CD4-positive, alpha-beta T cell (primary cell): ENCODE results near the gene OPCML. TPM values are rescaled to one million over a fixed set of nuclear protein-coding genes. Genes with fewer than 3 reads are reported as not detected.

Source experiments
- ATAC-seq: fragments of 200-7000 bp; cut with Tn5 transposase; one replicate; pipeline ENCODE4 v1.10.0; 2022; ENCODE audit warnings: mild to moderate bottlenecking; ENCODE audit not compliant: poor library complexity
- CTCF ChIA-PET: fragments of 350-600 bp; sonication (Branson Sonifier 250); formaldehyde crosslinking; loops from one replicate; lab custom pipeline; 2021; ENCODE audit warnings: antibody characterized with exemption, inconsistent platforms; lab: Charles Lee
- POLR2A ChIA-PET: fragments of 350-600 bp; sonication (Branson Sonifier 250); formaldehyde crosslinking; loops from one replicate; lab custom pipeline; 2021; ENCODE audit warnings: antibody characterized with exemption, inconsistent platforms; lab: Charles Lee
- DNase-seq, 14 experiments: peaks; one replicate each; pipeline ENCODE4 v3.0.0-alpha.2; 2013 to 2020; ENCODE audit warnings: mixed read lengths in 2 of 14
- H3K27ac ChIP-seq, 2 donors: one replicate each; pipeline versions ENCODE4 v1.5.1 to v1.7.0; 2013; ENCODE audit warnings: low read length in 2 of 2, low read depth in 1 of 2, mild to moderate bottlenecking in 1 of 2
- H3K27me3 ChIP-seq, 2 experiments: 1 replicate in 1 of 2; 2 replicates in 1 of 2; pipeline versions ENCODE4 v1.6.1 to v1.7.0; 2013; ENCODE audit warnings: low read length in 2 of 2, control low read depth in 1 of 2, mild to moderate bottlenecking in 1 of 2, moderate library complexity in 1 of 2; ENCODE audit not compliant: insufficient read depth in 2 of 2, control insufficient read depth in 1 of 2
- H3K36me3 ChIP-seq: one replicate; pipeline ENCODE4 v1.6.1; 2013; ENCODE audit warnings: low read length, control low read depth; ENCODE audit not compliant: insufficient read depth
- H3K4me1 ChIP-seq: one replicate; pipeline ENCODE4 v1.6.1; 2013; ENCODE audit warnings: low read length, control low read depth; ENCODE audit not compliant: insufficient read depth
- H3K4me3 ChIP-seq: one replicate; pipeline ENCODE4 v1.5.1; 2013; ENCODE audit warnings: mild to moderate bottlenecking, low read length, moderate library complexity
- H3K9me3 ChIP-seq, 2 experiments: 1 replicate in 1 of 2; 2 replicates in 1 of 2; pipeline versions ENCODE4 v1.6.1 to v1.7.0; 2013; ENCODE audit warnings: low read length in 2 of 2, mild to moderate bottlenecking in 2 of 2, control low read depth in 1 of 2, moderate library complexity in 1 of 2; ENCODE audit not compliant: control insufficient read depth in 1 of 2, insufficient read depth in 1 of 2
- H3K27ac Mint-ChIP-seq: one replicate; pipeline ENCODE4 v1.8.0; 2020; ENCODE audit warnings: mixed read lengths
- H3K27me3 Mint-ChIP-seq: one replicate; pipeline ENCODE4 v1.8.0; 2021; ENCODE audit warnings: mixed read lengths
- H3K36me3 Mint-ChIP-seq: one replicate; pipeline ENCODE4 v1.8.0; 2021; ENCODE audit warnings: low read depth, mixed read lengths
- H3K4me1 Mint-ChIP-seq: one replicate; pipeline ENCODE4 v1.8.0; 2021; ENCODE audit warnings: low read depth, mixed read lengths
- H3K4me3 Mint-ChIP-seq: one replicate; pipeline ENCODE4 v1.8.0; 2020; ENCODE audit warnings: mild to moderate bottlenecking, mixed read lengths
- H3K9me3 Mint-ChIP-seq: one replicate; pipeline ENCODE4 v1.8.0; 2020; ENCODE audit warnings: mixed read lengths
- CTCF ChIP-seq: fragments of 200-600 bp; IDR thresholded peaks from one replicate; pipeline ENCODE4 v1.8.0; 2022; ENCODE audit warnings: antibody characterized with exemption, mild to moderate bottlenecking
- intact Hi-C, 2 experiments: fragments of 100-400 bp; cut with DNase I in 1 of 2; cut with micrococcal nuclease in 1 of 2; formaldehyde crosslinking; loops; one replicate each; pipeline versions ENCODE4 v1.15.1 to v1.9.0; 2023 to 2025; cut with DNase I, micrococcal nuclease
- total RNA-seq, 174 experiments: library from RNA in 2 of 174; stranded (reverse) in 2 of 174; gene quantifications; one replicate each; pipeline ENCODE4 v1.2.3 and lab custom pipeline; 2021 to 2026

OPCML gene
- total RNA-seq, 2 experiments from 2014 or later: not detected

GRCh38 chr11:133506551-133507094 lies 25.7 kb downstream of the OPCML start:
- Histone ChIP-seq H3K27ac (no peak overlapping the region), H3K4me1 (no peaks in the 10 kb centered on the region), H3K4me3 (no peak overlapping the region), H3K9me3 (peaks cover 0 to 13% of the 10 kb centered on the region in 2 experiments), H3K36me3 (no peaks in the 10 kb centered on the region), H3K27me3 (no peaks in the 10 kb centered on the region)
- H3K27ac Mint-ChIP-seq: no peak overlapping the region
- POLR2A ChIA-PET: no interaction called here
- H3K36me3 Mint-ChIP-seq: no peaks in the 10 kb centered on the region
- CTCF ChIA-PET: no interaction called here
- H3K4me3 Mint-ChIP-seq: no peak overlapping the region
- H3K9me3 Mint-ChIP-seq: no peaks in the 10 kb centered on the region
- intact Hi-C loops: no loop called here
- no peak for TF ChIP-seq CTCF
- no peaks in the 10 kb centered on the region for H3K27me3 Mint-ChIP-seq
- no peak for DNase-seq
- ATAC-seq: no peak
- H3K4me1 Mint-ChIP-seq: no peaks in the 10 kb centered on the region

GRCh38 chr11:133506023-133506422 lies 26.3 kb downstream of the OPCML start:
- CTCF ChIA-PET: no interaction called here
- TF ChIP-seq CTCF: no peak
- Mint-ChIP-seq H3K27me3 (no peaks in the 10 kb centered on the region), H3K4me1 (no peaks in the 10 kb centered on the region), H3K36me3 (no peaks in the 10 kb centered on the region), H3K27ac (no peak overlapping the region), H3K9me3 (no peaks in the 10 kb centered on the region), H3K4me3 (no peak overlapping the region)
- intact Hi-C loops: no loop called here
- POLR2A ChIA-PET: no interaction called here
- H3K4me3 ChIP-seq: no peak overlapping the region
- no peak for ATAC-seq
- no peak for DNase-seq
- peaks cover 0 to 15% of the 10 kb centered on the region in 2 experiments for H3K9me3 ChIP-seq
- no peak overlapping the region for H3K27ac ChIP-seq
- H3K36me3 ChIP-seq: no peaks in the 10 kb centered on the region
- no peaks in the 10 kb centered on the region for H3K27me3 ChIP-seq
- H3K4me1 ChIP-seq: no peaks in the 10 kb centered on the region

- Histone ChIP-seq H3K9me3 (peaks cover 0 to 18% of the 10 kb centered on the region in 2 experiments), H3K4me1 (no peaks in the 10 kb centered on the region), H3K36me3 (no peaks in the 10 kb centered on the region), H3K4me3 (no peak overlapping the region), H3K27ac (no peak overlapping the region), H3K27me3 (no peaks in the 10 kb centered on the region)
- H3K27me3 Mint-ChIP-seq: no peaks in the 10 kb centered on the region
- no peak overlapping the region for H3K27ac Mint-ChIP-seq
- ChIA-PET POLR2A (no interaction called here), CTCF (no interaction called here)
- intact Hi-C loops: no loop called here
- H3K36me3 Mint-ChIP-seq: no peaks in the 10 kb centered on the region
- DNase-seq (no peak), ATAC-seq (no peak)
- TF ChIP-seq CTCF: no peak
- H3K4me1 Mint-ChIP-seq: no peaks in the 10 kb centered on the region
- no peaks in the 10 kb centered on the region for H3K9me3 Mint-ChIP-seq
- no peak overlapping the region for H3K4me3 Mint-ChIP-seq
These were observed 27.4 kb downstream of the OPCML start for GRCh38 chr11:133504906-133505305.
